Stimulated activated CD4-positive, alpha-beta T cell treated with anti-CD3 and anti-CD28 coated beads, Interleukin-4, amount 100 ng/mL, for 4 hours (primary cell): ENCODE measurements around the gene TC2N.
"Not testable (repeated sequence)": the region's sequence is repeated elsewhere in the genome, so short reads cannot be mapped to it uniquely, and the experiment has no call there.

Experiments used
- DNase-seq, 2 experiments: peaks; one replicate each; pipeline ENCODE4 v3.0.0-alpha.2; 2020

TC2N gene

DNA sequence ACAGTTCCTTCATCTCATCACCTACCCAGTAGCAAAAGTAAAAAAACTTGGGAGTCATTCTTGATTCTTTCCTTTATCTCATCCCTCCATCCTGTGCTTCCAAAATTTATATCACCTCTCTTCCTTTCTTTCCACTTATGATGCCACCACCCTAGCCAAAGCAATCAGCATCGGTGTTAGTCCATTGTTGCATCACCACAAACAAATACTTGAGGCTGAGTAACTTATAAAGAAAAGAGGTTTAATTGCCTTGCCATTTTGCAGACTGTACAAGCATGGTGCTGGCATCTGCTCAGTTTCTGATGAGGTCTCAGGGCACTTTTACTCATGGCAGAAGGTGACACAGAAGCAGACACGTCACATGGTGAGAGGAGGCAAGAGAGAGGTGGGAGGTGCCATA, 115.6 kb downstream of the TC2N start:
- DNase-seq: no peak

DNA sequence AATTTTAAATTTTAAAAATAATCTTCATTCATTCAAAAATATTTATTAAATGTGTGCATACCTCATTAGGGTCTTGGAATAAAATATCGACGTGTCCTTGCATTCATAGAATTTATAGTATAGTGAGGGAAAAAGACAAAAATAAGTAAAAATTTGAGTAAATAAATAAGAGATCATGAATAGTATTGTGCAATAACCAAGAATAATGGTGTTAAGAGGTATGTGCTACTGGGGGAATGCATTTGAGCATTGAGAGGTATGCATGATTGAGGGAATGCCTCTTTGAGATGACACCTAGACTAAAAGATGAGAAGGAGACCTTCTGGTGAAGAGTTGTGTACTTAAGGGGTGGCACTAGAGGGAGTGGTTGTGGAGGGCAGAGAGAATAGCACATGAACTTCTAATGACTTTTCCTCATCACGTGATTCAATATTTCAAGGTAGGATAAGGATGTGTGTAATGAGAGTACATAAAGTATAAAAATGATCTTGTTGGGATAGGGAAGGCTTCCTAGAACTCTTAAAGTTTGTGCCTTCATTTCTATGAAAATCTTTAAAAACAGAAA, 116.6 kb downstream of the TC2N start:
- DNase-seq: no peak

DNA sequence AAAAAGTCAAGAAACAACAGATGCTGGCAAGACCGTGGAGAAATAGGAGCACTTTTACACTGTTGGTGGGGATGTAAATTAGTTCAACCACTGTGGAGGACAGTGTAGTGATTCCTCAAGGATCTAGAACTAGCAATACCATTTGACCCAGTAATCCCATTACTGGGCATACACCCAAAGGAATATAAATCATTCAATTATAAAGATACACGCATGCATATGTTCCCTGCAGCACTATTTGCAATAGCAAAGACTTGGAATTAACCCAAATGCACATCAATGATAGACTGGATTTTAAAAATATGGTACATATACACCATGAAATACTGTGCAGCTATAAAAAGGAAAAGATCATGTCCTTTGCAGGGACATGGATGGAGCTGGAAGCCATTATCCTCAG, 117.5 kb downstream of the TC2N start:
- DNase-seq: no peak

DNA sequence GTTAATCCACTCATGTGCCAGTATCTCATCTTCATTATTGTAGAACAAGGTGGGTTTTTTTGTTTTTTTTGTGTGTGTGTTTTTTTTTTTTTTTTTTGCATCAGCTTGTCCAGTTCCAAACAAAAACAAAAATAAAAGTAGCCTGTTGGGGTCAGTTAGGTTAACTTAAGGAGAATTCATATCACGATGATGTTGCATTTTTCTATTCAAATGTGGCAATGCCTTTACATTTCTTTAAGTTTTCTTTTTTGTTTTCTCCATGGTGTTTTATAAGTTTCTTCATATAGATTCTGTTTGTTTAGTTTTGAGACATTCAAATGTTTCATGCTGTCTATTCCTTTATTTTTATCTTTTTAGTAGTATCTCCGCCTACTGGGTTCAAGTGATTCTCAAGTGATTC, 119.3 kb downstream of the TC2N start:
- no peak for DNase-seq

DNA sequence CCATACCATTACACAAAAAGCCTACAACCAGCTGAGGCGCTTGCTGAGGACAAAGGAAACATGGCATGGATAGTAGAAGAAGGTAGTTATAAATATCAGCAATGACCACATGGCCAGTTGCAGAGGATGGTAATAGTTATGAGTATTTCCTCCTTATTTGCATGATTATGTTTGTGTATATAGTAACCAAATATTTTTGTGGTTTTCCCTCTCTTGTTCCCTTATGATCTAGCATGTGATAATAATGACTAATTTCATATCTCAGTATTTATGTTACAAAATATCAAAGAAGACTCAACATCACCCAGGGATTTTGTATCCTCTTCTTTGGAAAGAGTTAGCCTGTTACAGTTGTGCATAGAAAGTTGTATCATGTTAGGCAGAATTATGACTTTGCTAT, 122.0 kb downstream of the TC2N start:
- no peak for DNase-seq

DNA sequence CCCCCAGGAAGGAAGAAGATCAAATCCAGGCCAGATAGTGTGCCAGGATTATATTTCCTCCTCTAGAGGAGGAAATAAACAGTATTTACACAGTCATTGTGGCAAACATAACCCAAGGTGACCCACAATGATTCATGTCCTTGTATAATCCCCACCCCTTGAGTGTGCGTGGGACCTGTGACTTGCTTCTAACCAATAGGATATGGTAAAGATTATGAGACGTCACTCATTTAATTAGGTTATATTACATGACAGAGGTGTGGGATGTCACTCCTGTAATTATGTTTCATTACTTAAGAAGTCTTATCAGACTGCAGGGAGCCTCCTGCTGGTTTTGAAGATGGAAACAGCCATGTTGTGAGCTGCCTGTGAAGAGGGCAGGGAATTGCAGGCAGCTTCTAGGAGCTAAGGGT, 123.3 kb downstream of the TC2N start:
- no peak for DNase-seq

DNA sequence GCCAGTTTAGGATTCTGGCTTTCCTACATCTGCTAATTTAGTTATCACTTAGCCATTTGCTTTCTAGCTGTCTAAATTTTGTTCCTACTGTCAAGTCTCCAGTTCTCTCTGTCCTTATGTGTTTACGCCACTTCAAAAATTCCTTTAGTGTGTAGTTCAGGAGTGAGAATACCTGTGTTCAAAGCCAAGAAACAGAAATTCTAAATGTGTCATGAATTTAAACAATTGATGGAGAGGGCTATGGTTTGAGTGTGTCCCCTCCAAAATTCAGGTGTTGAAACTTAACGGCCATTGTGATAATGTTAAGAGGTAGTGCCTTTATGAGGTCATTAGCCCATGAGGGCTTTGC, 124.1 kb downstream of the TC2N start:
- no peak for DNase-seq

DNA sequence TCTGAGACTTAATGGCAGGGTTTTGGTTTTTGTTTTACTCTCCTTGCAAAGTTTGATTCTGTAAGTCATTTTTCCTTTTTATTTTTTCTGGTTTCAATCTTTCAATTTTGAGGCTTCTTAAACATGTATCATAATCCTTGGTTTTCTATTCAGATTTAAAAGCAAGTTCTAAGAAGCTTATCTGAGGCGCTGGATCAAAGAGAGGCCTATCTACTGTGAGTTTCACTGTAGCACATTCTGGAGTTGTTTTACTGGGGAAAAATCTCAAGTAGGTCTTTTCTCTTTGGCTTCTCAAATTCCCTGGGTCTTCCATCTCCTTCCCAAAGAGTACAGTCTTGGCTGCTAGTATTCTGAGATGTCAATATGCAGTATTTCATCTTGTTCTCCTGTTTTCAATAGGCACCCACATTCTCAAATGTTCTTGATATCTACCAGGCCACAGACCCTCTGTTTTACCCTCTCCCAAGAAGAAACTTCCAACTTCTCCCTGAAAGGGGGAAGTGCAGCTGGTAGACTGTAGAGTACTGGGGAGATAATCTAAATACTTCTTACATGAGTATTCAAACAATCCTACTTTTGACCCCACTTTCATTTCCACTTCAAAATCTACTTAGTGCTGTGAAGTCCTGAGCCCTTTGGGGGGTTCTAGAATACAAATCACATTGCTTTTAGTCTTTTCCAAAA, 124.6 kb downstream of the TC2N start:
- DNase-seq: no peak

DNA sequence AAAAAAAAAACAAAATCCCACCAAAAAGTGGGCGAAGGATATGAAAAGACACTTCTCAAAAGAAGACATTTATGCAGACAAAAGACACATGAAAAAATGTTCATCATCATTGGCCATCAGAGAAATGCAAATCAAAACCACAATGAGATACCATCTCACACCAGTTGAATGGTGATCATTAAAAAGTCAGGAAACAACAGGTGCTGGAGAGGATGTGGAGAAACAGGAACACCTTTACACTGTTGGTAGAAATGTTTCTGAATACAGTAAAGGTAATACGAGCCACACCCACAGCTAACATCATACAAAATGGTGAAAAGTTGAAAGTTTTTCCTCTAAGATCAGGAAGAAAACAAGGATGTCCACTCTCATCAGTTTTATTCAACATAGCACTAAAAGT, 127.5 kb downstream of the TC2N start:
- DNase-seq: not testable (repeated sequence)

DNA sequence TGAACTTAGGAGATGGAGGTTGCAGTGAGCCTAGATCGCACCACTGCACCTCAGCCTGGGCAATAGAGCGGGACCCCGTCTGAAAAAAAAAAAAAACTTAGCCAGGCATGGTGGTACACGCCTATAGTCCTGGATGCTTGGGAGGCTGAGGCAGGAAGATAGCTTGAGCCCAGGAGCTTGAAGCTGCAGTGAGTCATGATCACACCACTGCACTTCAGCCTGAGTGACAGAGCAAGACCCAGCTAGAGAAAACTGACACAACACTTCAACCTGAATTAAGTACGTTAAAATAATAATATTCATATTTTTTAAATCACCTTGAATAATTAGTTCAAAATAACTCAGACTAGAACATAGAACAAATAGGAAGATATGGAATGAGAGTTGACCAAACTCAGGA, 129.7 kb downstream of the TC2N start:
- DNase-seq: no peak

DNA sequence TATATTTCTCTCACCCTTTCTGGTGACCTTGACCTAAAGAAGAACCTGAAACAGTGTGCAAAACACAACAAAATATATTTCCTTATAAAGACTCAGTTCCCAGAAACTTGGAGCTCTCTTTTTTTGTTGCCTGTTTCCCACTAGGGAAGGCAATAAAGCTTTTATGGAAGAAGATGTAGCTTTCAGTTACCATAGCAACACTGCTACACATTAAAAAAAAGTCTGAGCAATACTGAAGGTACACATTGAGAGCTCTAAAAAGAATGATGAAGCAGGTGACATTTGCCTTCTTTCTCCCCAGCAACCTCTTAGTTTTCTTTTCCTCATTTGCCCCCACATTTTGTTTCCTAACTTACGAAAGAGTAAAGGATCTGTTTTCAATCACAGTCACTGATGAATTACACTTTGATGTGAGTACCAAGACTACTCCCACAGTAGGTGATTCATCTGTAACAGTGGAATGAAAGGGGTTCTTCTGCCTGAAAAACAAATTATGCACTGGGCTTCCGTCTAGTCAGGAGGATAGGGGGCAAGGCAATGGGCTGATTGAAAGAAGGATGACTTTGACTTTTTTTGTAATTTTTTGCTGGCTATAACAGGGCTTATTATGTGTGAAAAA, 134.4 kb downstream of the TC2N start:
- no peak for DNase-seq

DNA sequence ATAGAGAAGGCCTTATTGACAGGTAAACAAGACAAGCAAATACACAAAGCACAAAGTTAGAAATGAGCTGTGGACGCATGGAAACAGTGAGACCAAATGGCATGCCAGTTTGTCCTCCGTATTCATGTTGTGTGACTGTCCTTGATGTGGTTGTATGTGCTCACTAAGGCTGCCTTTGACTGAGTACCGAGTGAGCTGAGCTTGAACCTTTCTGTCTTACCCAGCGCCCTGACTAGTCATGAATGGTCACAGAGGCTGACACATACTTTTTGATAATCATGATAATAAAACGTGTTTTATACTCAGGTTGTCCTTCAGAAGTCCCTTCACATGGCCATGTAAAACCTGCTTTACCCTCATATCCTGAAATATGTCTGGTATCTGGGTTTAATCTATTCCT, 134.9 kb downstream of the TC2N start:
- DNase-seq: no peak

DNA sequence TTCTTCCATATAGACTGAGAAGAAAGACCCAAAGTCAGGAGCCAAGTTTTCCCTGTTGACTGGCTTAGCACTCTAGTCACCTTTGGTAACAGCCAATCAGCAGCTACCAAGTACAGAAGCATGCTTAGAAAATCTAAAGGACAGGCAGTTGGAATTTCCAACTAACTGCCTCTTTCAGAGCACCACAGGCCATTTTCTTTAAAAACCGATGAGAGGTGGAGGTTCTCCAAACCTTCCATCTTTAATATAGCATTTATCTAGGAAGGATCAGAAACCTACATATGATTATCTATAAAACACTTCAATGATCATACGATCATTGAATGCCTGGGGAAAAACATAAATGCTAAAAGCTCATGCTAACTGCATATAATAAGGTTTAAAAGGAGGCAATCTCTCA, 135.3 kb downstream of the TC2N start, which contains the start of gene CATSPERB:
TSS of gene CATSPERB (minus strand) at position 101 of the 400 bp plus-strand sequence. CDS start 2,607 bp downstream, outside the sequence.
- no peak for DNase-seq

DNA sequence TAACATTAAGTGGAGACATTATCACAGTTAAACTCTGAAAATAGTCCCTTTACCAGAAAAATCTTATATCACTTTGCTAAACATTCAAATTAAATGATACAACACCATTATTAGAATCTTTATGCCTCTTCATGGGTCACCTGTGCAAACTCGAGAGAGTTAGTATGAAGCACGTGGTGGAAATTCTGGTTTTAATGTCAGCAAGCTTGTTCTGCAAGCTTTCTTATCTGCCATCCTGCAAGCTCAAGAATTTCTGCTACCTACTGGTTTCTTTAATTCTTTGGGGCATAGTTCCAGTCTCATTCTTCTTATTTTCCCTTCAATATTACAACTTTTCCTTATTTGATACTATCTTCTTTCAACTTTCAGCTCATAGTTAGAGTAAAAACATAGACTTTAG, 136.3 kb downstream of the TC2N start:
- no peak for DNase-seq

DNA sequence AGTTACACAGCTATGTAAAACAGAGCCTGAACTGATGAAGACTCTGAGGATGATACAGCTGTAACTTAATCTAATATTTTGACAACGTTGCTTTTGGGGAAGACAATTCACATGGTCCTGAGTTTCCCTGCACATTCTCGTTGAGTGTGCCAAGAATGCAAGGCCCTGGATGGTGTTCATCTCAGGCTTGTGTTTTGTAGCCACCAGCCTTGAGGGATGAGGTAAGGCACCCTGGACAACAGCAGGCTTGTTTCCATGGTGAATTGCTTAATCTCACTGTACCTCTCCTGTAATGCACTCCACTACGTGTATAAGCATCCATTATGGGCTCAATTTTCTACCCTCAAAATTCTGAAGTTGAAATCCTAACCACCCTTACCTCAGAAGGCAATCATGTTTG, 137.6 kb downstream of the TC2N start:
- no peak for DNase-seq
